SK-N-MC (cell line): Measurements from ENCODE around the gene CAMK4.

Experiments used
- EZH2 ChIP-seq: fragments of 200-600 bp; sonication (generic); IDR thresholded peaks from one replicate; pipeline ENCODE4 v1.6.1; 2017; ENCODE audit warnings: antibody characterized with exemption
- FOXP2 ChIP-seq: optimal IDR thresholded peaks from 2 replicates; pipeline ENCODE3; 2011; ENCODE audit warnings: mild to moderate bottlenecking, moderate library complexity; ENCODE audit not compliant: insufficient read depth; ENCODE audit errors: extremely low read length, control extremely low read depth
- POLR2AphosphoS5 ChIP-seq: IDR thresholded peaks from 2 replicates; pipeline ENCODE4 v1.6.1; 2012; ENCODE audit warnings: mild to moderate bottlenecking, low read depth, low read length, borderline replicate concordance

GRCh38 chr5:111422747-111423720 lies 198.8 kb downstream of the CAMK4 start:
- TF ChIP-seq EZH2 (no peak), POLR2AphosphoS5 (no peak), FOXP2 (no peak)
